Measurements from ENCODE around the gene CERK.

DNA sequence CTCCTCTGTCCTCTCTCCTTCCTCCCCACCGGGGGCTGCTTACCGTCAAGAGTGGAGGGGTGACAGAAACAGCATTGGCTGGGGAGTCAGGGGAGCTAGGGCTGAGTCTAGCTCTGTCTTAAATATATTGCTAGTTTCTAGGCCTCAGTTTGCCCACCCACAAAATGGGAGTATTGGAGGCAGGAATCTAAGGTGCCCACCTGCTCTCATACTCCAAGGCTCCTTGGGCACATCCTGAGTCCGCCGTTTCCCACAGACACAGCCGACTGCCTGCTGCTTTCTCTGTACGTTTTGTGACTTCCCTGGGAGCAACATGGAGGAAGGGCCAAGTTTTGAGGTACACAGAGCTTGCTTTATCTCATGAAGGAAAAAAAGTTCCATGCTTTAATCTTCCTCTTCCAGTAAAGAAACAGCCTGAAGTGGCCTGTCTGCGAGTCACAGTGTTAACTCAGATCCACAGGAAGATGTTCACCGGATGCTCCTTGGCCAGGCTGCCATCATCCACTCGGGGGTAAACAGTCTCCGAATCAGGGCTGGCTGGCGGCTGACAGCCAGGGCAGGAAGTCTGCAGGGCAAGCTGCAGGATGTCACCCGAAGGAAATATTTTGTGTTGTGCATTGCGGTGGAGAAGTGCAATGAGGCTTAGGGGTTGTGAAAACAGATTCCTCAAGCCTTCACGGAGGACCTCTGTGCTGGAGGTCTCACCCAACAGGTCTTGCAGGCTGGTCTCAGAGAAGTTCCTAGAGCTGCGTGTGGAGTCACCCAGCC, 11.0 kb upstream of the CERK start:
- no peak for TF ChIP-seq CTCF (IDR thresholded peaks at IDR 0.05)
- no peak for TF ChIP-seq POLR2A (IDR thresholded peaks at IDR 0.05)

All from esophagus squamous epithelium (tissue), 4 donors.